Endothelial cell of hepatic sinusoid (primary cell): Measurements from ENCODE around the gene BLVRA.
"Not testable (repeated sequence)": the region's sequence is repeated elsewhere in the genome, so short reads cannot be mapped to it uniquely, and the experiment has no call there.

ENCODE experiments used
- in situ Hi-C: cut with HindIII; loops from 2 replicates; pipeline ENCODE4 v1.10.0; 2017; ENCODE audit warnings: low sequenced_read_pairs

Gene BLVRA

DNA sequence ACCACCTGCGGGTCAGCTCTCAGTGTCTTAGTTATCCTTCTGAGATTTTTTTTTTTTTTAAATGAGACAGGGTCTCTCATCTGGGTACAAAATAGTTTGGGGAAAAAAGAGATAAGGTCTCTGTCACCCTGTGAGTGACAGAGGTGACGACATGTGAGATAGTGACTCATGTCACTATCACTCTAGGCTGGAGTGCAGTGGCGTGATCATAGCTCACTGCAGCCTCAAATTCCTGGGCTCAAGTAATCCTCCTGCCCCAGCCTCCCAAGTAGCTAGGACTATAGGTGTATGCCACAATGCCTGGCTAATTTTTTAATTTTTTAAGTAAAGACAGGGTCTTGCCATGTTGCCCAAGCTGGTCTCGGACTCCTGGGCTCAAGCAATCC, 10.4 kb downstream of the BLVRA start:
- in situ Hi-C loops: no loop called here

DNA sequence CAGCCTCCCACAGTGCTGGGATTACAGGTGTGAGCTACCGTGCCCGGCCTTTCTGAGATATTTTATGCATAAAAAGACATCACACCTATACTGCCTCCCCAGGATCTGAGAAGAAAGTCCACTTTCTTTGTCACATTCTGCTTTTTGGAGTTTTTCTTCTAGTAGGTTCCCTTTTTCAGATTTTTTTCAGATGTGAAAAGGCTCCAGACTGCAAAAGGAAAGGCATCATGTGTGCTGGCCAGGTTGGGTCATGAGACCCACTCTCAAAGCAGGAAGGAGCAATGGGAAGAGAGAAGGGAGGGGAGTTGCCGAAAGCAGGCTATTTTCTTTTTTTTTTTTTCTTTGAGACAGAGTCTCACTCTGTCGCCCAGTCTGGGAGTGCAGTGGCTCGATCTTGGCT, 10.8 kb downstream of the BLVRA start:
- in situ Hi-C loops: no loop called here

DNA sequence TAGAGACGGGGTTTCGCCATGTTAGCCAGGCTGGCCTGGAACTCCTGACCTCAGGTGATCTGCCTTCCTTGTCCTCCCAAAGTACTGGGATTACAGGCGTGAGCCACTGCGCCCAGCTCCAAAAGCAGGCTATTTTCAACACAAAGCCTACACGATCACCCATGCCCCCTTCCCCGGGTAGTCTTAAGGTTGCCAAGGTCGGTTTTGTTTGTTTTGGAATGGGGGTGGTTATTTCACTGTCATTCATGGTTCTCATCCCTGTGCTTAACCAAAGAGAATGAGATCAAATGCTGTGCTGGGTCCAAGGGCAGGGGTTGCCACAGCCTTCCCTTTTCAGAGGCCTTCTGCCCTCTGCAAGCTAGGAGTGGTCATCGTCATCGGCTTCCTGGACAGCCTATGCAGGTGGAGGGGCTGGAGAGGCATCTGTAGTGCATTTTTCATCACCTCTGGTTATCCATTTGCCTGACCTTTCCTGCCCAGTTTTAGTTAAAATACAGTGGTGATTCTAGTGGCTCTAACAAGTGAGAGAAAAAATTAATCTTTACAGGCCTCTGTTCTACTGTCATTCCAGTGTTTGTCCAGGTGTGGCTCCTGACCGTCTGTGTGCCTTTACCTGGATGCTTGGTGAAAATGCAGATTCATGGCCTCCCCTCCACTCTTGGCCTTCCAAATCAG, 11.4 kb downstream of the BLVRA start:
- in situ Hi-C loops: no loop called here

DNA sequence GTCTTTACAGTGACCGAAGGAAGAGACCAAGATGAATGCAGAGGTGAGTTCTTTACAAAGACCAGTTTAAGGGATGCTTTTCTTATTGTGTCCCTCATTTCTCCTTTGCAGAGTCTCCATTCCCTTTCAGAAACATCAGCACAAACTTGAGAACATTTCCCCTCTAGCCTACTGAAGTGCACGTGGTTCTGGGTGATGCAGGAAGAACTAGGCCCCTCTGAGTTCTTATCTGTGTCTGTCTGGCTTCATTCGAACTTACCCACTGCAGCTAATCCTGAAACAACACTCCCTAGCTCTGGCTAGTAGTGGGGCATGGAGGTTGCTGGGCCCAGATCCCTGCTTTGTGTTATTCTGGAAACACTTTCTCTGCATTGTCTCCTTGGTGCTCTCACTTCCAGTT, 12.6 kb downstream of the BLVRA start:
- in situ Hi-C loops: no loop called here

DNA sequence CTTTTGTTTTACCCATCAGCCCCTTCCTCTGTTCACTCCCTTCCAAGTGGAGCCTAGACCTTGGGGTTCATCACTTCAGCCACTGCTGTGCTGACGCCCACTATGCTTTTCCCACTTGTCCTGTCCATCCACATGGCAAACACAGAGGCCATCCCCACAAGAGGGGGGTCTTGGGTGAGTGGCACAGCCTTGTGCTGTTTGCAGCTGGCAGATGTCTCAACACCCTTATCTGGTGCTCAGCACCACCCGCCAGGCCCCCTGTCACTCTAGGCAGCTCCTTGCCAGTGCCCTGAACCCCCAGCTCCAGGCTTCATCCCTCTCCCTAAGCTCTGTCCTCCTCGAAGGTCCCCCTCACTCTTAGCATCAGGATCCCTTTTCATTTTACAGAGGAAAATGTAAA, 13.1 kb downstream of the BLVRA start:
- in situ Hi-C loops: no loop called here

DNA sequence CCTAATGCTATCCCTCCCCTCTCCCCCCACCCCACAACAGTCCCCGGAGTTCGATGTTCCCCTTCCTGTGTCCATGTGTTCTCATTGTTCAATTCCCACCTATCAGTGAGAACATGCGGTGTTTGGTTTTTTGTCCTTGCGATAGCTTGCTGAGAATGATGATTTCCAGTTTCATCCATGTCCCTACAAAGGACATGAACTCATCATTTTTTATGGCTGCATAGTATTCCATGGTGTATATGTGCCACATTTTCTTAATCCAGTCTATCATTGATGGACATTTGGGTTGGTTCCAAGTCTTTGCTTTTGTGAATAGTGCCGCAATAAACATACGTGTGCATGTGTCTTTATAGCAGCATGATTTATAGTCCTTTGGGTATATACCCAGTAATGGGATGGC, 14.8 kb downstream of the BLVRA start:
- in situ Hi-C loops: not testable (repeated sequence)

DNA sequence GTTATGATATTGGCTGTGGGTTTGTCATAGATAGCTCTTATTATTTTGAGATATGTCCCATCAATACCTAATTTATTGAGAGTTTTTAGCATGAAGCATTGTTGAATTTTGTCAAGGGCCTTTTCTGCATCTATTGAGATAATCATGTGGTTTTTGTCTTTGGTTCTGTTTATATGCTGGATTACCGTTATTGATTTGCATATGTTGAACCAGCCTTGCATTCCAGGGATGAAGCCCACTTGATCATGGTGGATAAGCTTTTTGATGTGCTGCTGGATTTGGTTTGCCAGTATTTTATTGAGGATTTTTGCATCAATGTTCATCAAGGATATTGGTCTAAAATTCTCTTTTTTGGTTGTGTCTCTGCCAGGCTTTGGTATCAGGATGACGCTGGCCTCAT, 16.8 kb downstream of the BLVRA start:
- in situ Hi-C loops: not testable (repeated sequence)

DNA sequence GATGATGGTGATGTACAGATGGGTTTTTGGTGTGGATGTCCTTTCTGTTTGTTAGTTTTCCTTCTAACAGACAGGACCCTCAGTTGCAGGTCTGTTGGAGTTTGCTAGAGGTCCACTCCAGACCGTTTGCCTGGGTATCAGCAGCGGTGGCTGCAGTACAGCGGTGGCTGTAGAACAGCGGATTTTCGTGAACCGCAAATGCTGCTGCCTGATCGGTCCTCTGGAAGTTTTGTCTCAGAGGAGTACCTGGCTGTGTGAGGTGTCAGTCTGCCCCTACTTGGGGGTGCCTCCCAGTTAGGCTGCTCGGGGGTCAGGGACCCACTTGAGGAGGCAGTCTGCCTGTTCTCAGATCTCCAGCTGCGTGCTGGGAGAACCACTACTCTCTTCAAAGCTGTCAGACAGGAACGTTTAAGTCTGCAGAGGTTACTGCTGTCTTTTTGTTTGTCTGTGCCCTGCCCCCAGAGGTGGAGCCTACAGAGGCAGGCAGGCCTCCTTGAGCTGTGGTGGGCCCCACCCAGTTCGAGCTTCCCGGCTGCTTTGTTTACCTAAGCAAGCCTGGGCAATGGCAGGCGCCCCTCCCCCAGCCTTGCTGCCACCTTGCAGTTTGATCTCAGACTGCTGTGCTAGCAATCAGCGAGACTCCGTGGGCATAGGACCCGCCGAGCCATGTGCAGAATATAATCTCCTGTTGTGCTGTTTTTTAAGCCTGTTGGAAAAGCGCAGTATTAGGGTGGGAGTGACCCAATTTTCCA, 20.0 kb downstream of the BLVRA start:
- in situ Hi-C loops: not testable (repeated sequence)

DNA sequence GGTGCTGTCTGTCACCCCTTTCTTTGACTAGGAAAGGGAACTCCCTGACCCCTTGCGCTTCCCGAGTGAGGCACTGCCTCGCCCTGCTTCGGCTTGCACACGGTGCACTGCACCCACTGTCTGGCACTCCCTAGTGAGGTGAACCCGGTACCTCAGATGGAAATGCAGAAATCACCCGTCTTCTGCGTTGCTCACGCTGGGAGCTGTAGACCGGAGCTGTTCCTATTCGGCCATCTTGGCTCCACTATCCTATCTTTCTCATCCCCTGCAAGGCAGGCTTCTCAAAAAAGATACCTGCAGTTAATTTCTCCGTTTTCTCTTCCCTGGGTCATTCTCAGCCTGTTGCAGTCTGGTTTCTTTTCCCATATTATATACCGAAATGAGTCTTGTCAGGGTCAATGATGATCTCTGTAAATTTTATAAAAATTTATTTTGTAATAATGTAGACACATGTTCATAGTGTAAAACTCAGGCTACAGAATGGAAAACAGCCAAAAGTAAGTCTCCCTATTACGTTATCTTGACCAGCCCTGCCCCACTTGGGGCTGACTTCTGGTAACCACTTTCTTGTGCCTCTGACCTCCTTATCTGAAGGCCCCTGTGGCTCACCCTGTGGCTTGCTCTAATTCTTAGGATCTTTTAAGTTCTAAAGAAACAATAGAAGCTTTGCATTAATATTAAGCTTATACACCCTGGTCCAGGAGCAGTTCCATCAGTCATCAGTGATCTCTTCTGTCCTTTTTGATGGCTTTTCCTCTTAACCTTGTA, 20.7 kb downstream of the BLVRA start:
- in situ Hi-C loops: no loop called here

DNA sequence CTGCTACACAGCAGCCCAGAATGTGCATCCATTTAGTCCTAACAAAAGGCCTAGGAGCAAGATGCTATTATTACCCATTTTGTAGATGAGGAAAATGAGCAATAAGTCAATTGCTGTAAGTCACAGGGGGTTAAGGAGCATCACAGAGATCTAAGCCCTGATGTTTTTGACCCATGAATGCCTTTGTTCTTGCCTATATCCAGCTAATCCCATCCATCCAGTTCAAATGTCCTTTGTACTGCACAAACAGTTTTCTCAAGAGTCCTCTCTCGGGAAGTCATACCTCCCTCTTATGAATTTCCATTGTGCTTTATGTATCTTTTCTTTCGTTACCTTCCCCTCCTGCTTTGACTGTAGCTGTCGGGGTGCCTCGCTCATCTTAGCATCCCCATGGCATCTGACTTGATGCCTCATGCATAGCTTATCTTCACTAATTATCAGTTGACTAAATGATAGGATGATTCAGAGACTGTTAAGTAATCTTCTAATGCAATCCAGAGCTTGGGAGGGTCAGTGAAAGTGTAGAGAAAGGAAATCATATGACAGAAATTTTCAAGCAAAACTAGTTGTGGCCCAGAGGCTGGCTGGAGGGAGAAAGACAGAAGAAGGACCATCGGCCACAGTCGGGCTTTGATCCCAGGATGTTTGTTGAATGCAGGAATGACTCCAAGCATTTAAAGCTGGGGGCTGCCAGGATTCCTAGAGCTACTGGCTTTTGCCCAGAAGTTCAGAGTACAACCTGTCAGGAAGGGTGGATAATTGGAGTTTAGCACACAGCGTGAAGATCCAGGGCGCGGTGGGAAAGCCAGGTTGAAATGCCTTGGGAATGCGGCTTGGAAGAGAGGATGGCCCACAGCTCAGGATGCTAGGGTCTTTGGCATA, 23.5 kb downstream of the BLVRA start:
- in situ Hi-C loops: no loop called here

DNA sequence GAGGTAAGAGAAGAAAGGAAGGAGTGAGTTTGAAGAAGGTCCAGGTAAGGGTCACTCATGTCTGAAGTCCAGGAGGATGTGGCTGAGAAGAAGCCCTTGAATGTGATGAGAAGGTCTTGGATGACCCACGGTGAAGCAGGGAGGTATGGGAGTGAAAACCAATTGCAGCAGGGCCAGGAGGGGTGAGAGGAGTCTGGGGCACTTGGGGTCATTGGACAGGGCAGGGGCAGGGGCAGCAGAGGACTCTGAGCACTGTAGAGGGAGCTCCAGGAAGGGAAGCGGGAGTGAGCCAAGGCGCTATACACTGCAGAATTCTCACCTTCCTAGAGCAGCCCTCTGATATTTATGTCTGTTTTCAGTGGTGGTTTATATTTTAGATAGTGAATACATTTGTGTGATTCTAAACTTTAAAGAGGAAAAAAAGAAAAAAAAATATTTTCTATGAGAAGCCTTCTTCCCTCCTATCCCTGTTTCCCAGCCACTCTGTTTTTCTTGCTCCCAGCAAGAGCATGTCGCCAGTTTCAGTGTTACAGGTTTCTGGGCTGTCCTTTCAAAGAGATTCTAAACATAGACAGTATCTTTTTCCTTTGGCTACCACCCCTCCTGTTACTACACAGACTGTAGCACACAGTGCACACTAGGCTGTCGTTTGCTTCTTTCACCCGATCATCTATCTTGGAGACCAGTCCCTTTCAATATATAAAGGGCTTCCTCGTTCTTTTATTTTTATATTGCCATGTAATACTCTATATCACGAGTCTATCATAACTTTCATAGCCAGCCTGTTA, 24.5 kb downstream of the BLVRA start:
- in situ Hi-C loops: no loop called here

DNA sequence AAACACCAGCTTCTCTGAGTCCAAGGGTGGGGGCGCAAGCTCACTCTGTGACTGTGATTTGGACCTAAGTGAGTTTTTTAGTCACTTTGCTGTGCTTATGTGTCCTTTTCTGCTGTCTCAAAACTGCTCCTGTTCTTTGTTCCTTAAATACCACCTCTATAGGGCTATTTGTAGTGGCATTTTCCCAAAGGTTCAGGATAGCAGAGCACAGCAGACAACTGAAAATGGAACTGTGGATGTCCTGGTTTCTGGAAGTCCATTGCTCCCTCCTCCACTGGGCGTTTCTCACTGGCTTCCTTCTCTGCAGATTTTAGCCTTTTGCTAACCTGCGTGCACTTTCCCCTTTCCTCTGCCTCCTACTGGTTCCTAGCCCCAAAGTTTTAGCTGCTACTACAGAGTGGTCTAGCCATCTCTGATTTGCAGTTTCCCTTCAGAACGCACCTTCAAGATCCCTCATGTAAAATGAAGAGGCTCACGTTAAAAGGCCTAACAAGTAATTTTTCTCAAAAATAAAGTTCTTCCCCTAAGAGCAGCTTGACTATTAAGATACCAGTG, 25.6 kb downstream of the BLVRA start:
- in situ Hi-C loops: no loop called here

DNA sequence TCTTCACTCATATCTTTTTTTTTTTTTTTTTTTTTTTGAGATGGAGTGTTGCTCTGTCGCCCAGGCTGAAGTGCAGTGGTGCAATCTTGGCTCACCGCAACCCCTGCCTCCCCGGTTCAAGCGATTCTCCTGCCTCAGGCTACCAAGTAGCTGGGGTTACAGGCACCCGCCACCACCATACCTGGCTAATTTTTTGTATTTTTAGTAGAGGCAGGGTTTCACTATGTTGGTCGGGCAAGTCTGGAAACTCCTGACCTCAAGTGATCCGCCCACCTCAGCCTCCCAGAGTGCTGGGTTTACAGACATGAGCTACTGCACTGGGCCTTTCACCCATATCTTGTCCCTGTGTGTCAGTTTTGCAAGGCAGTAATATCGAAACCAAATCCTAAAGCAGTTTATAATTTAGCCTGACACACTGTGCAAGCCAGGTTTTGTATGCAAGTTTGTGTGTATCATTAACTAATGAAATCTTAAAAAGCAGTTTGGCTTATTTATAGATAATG, 26.2 kb downstream of the BLVRA start:
- in situ Hi-C loops: not testable (repeated sequence)

DNA sequence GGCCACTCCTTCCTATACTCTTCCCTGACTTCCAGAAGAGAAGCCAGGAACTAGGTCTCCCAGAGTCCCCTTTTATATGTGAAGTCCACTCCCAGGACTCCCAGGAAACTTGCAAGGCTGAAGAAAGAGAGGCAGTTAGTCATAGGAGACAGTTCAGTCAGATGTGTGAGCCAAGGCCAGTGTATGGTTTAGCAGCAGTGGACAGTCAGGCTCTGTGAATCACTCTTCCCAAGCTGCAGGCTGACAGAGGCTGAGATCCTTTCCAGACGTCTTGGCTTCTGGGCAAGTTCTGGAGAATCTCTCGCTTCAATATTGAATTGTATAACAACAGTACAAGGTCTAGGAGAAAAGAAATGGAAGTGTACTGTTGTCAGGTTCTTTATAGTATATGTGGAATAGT, 26.9 kb downstream of the BLVRA start:
- in situ Hi-C loops: no loop called here

DNA sequence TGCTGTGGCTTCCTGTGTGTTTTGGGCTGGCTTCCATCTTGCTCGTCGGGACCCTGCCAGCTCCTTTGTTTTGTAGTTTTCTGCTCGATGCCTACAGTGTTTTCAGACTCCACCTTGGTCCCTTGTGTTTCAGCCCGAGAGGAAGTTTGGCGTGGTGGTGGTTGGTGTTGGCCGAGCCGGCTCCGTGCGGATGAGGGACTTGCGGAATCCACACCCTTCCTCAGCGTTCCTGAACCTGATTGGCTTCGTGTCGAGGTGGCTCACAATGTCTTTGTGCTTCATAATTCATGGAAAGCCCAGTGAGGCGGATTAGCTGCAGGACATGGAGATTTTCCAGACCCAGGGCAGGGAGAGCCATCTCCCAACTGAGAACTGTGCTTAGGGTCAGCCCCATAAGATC, 29.3 kb downstream of the BLVRA start:
- in situ Hi-C loops: no loop called here

DNA sequence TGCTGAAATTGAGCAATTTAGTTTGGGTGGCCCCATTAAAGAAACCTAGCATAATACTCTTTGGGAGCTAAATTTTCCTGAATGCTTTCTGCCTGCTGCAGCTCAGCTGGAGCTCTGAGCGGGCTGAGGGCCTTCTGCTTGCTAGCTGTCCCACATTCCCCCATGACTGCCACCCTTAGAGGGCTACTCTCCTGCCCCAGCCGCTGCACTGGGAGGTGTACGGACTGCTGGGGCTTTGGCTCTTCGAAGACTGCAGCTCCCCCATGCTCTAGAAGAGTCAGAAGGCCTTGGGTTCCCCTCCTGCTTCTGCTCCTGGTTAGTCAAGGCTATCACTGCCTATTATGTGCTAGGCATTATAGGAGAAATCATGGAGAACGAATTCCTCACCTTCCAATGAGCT, 31.5 kb downstream of the BLVRA start:
- in situ Hi-C loops: no loop called here

DNA sequence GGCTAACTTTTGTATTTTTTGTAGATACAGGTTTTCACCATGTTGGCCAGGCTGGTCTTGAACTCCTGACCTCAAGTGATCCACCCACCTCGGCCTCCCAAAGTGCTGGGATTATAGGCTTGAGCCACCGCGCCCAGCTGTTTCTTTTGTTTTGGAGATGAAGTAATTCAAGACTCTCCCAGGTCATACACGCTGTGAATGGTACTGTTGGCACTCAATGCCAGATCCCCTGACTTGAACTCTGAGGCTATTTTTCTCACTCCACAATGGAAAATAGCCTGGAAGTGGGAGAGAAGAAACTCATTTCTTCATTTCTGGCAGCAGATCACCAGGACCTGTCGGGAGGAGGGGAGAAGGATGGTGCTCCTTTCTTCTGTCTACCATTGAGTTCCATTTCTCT, 32.4 kb downstream of the BLVRA start:
- in situ Hi-C loops: no loop called here

DNA sequence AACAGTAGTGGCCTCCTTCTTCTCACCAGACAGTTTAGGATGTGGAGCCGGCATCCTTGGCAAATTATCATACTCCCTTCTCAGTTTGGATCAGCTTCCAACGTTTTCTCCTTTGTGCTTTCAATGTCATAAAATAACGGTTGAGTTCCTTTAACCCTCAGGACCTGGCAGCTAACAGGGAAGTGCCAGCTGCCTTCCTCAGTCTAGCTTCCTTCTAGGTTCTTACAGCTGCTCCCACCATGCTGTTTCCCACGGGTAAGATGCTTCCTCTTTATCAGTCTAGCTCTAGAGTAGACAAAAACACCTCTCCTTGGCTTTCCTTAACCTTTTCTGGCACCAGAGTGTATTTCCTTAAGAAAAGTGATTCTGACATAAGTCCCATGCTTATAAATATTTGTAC, 33.2 kb downstream of the BLVRA start:
- in situ Hi-C loops: no loop called here

DNA sequence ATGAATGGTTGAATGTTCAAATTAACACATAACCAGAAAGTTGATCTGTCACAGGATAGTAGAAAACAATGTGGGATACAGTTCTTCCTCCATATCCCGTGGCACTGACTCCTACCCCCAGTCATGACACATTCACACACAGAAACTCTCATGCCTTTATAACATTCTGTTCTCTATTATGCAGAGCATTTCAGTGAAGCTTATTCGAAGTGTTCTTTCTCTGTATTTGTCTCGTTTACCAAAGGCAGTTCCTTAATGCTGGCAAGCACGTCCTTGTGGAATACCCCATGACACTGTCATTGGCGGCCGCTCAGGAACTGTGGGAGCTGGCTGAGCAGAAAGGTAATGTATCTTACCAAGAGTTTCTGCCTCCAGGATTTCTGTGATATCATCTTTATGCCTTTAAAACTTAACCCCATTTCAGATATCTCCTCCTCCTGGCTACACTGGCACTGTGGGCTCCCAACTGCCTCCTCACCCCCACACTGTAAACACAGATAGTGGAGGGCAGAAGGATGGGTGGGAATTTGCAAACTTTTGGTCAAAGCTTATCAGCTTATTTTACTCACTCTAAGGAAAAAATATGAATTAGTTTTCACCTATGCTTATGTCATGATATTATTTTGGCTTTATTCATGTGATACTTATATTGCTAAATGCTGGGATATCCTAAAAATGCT, 34.1 kb downstream of the BLVRA start:
- in situ Hi-C loops: no loop called here
